Testis (tissue), 3 donors: ENCODE data around the gene PAPOLA. TPM values are rescaled to one million over a fixed set of nuclear protein-coding genes. Genes with fewer than 3 reads are reported as not detected.

Experiments used
- DNase-seq: peaks from one replicate; pipeline ENCODE4 v3.0.0-alpha.2; 2019
- H3K27ac ChIP-seq, 2 donors: fragments of 200-600 bp; sonication (generic); one replicate each; pipeline ENCODE4 v1.5.1; 2019
- H3K27me3 ChIP-seq: fragments of 200-600 bp; sonication (generic); one replicate; pipeline ENCODE4 v1.5.1; 2019
- H3K36me3 ChIP-seq: fragments of 200-600 bp; sonication (generic); one replicate; pipeline ENCODE4 v1.5.1; 2017; ENCODE audit warnings: low read depth; ENCODE audit errors: missing control alignments
- H3K4me1 ChIP-seq: fragments of 200-600 bp; sonication (generic); one replicate; pipeline ENCODE4 v1.5.1; 2019
- H3K4me3 ChIP-seq, 2 donors: fragments of 200-600 bp; sonication (generic); one replicate each; pipeline ENCODE4 v1.5.1; 2017 to 2019
- H3K9me3 ChIP-seq: fragments of 200-600 bp; sonication (generic); one replicate; pipeline ENCODE4 v1.5.1; 2017
- POLR2A ChIP-seq: fragments of 450-650 bp; IDR thresholded peaks from one replicate; pipeline ENCODE4 v1.6.1; 2017; ENCODE audit warnings: antibody characterized with exemption, mild to moderate bottlenecking, moderate library complexity
- WGBS, 2 donors: methylation state at CpG; one replicate each; pipeline ENCODE4 v1.1.5; 2018; 5-methylcytosine and 5-hydroxymethylcytosine counted together
- intact Hi-C: fragments of 100-400 bp; cut with DNase I; formaldehyde crosslinking; loops from one replicate; pipeline ENCODE4 v1.15.1; 2023; ENCODE audit warnings: low total_unique reads
- polyA plus RNA-seq: library from polyadenylated mRNA; stranded (reverse); fragments of 350-450 nt; fragmentation: Illumina TruSeq; extraction: RNeasy Lipid Tissue Mini Kit (QIAGEN cat#74804); gene quantifications from one replicate; pipeline ENCODE4 v1.2.3, GENCODE V29; 2014; ENCODE audit warnings: low read depth, low replicate concordance; ENCODE audit not compliant: insufficient read depth
- total RNA-seq, 2 donors: library from RNA; depleted of rRNA; stranded (reverse); fragments of >200 nt; gene quantifications; one replicate each; pipeline ENCODE4 v1.2.3, GENCODE V29; 2016
- TF ChIP-seq, protein P1 (sequence below), 3 experiments: fragments of 450-650 bp in 2 of 3; fragments of 200-600 bp in 1 of 3; sonication (generic) in 1 of 3; IDR thresholded peaks; one replicate each; pipeline ENCODE4 v1.5.1; 2016 to 2019; ENCODE audit warnings: antibody characterized with exemption in 3 of 3, mild to moderate bottlenecking in 2 of 3, moderate library complexity in 1 of 3

PAPOLA gene
- total and polyA plus RNA-seq, 3 donors from 2014 or later = 166 to 255 (median 194) TPM

DNA sequence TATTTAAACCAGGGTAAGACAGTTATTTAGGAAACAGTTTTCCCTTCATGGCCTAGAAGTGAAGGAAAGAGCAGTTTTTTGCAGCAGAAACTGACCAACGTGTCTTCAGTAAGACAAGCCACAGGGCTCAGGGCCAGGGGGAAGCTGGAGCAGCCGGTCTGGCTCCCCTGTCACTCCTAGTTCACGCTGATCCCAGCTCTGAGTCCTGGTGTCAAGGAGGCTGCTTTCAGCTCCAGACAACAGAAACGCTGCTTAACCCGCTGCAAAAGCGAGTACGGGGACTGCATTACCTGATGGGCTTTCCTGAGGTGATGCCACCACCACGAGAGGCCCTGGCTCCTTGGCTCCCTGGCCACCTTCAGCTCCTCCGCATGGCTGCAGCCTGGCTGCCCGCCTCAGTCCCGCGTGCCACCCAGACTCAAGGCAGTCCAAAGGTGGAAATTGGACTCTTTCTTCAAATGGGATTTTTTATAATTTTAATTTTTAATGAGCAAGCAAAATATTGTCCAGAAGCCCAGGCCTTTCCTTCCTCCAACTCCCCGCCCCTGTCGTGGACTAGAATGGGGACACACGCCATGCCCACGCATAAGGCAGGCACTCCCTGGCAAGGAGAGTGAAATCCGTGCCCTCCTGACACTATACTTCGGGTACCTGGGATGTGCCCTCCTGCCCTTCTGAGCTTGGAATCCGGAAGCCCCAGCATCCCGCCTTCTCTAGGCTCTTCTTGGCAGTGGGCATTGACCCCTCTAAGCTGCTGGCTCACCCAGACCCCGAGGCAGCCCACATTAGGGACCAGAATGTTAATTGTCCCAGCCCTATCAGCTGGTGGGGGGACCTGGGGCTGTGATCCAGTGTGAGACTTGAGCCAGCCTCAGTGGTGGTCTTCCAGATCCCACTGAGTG lies 85.0 kb downstream of the PAPOLA start:
- H3K9me3 ChIP-seq = no peaks in the 10 kb centered on the region
- intact Hi-C loops = no loop called here
- H3K36me3 ChIP-seq = no peaks in the 10 kb centered on the region
- no peak overlapping the region for H3K27ac ChIP-seq
- H3K27me3 ChIP-seq = no peaks in the 10 kb centered on the region
- WGBS, 2 donors = 78 to 83% methylated on average over 20 to 21 of the region's 21 CpGs
- no peak overlapping the region for H3K4me3 ChIP-seq
- no peak for DNase-seq
- no peaks in the 10 kb centered on the region for H3K4me1 ChIP-seq
- TF ChIP-seq, protein P1, sequence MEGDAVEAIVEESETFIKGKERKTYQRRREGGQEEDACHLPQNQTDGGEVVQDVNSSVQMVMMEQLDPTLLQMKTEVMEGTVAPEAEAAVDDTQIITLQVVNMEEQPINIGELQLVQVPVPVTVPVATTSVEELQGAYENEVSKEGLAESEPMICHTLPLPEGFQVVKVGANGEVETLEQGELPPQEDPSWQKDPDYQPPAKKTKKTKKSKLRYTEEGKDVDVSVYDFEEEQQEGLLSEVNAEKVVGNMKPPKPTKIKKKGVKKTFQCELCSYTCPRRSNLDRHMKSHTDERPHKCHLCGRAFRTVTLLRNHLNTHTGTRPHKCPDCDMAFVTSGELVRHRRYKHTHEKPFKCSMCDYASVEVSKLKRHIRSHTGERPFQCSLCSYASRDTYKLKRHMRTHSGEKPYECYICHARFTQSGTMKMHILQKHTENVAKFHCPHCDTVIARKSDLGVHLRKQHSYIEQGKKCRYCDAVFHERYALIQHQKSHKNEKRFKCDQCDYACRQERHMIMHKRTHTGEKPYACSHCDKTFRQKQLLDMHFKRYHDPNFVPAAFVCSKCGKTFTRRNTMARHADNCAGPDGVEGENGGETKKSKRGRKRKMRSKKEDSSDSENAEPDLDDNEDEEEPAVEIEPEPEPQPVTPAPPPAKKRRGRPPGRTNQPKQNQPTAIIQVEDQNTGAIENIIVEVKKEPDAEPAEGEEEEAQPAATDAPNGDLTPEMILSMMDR (IDR thresholded peaks at IDR 0.05) = no peak
- TF ChIP-seq POLR2A = no peak

DNA sequence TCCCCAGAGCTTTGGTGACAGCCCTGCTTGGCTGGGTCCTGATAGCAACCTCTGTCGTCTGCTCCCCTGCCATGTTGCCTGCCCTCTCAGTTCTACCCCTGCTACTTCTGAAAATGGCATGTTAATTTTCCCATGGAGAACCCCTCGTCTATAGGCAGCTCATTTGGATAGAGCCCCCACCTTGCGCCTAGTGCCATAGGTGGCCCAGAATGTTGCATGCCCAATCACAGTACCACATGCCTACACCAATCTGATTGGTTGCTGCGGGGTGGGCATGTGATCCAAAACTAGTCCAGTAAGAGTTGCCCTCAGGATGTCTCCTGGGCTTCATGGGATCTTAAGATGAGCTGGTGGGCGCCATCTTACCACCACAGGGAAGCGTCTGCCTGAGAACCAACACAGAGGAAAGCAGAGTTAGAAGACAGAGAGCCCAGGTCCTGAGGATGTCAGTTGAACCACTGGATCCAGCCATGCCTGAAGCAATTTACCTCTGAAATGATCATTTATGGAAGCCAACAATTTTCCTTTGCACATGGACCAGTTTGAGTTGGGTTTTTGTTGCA lies 85.7 kb downstream of the PAPOLA start:
- Histone ChIP-seq H3K36me3 (no peaks in the 10 kb centered on the region), H3K4me3 (no peak overlapping the region), H3K27ac (no peak overlapping the region), H3K4me1 (peaks cover 3% of the 10 kb centered on the region), H3K27me3 (no peaks in the 10 kb centered on the region), H3K9me3 (no peaks in the 10 kb centered on the region)
- 98 to 99% methylated on average over 6 of the region's 6 CpGs for WGBS, 2 donors
- intact Hi-C loops = no loop called here
- no peak for DNase-seq
- no peak for TF ChIP-seq POLR2A
- TF ChIP-seq, protein P1 (IDR thresholded peaks at IDR 0.05) = no peak

DNA sequence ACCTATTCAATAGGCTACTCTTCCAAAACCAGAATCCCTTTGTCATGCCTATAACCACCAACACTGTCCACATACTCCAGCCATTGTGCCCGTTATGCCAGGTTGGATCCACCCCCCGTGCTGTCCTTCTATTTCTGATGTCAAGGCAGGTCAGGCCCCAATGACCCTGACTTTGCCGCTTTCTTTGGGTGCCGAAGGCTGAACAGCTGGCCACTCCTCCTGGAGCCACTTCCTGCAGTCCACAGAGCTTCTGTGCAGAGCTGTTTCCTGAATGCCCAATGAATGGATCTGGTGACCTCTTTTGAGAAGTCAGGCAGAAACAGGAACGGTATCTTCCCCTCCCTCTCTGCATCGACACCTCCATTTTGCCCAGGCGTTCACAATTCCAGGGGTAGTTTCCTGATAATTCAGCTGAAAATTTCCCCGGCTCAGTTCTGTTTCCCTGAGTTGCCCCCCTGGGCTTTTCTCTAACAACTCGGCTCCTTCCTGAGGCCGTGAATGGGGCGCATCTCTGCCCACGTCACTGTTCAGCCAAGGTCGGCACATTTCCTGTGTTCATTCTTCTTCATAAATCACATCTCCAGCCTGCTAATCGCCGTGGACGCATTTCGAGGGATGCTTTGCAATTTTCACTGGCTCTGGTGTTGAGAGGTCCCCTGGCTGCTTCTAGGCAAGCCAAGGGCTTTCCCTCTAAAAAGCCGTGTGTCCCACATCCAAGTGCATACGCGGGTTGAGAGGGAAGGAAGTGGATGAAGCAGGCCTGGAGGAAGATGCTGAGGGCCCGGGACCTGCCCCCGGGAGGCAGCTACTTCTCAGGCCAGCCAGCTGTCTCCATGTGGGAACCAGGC lies 86.5 kb downstream of the PAPOLA start:
- intact Hi-C loops = no loop called here
- H3K27me3 ChIP-seq = no peaks in the 10 kb centered on the region
- 48 to 57% methylated on average over 22 of the region's 22 CpGs for WGBS, 2 donors
- TF ChIP-seq POLR2A = no peak
- TF ChIP-seq, protein P1 (IDR thresholded peaks at IDR 0.05) = no peak
- no peaks in the 10 kb centered on the region for H3K9me3 ChIP-seq
- H3K4me3 ChIP-seq = no peak overlapping the region
- peaks cover 3% of the 10 kb centered on the region for H3K4me1 ChIP-seq
- no peaks in the 10 kb centered on the region for H3K36me3 ChIP-seq
- DNase-seq = no peak
- no peak overlapping the region for H3K27ac ChIP-seq

DNA sequence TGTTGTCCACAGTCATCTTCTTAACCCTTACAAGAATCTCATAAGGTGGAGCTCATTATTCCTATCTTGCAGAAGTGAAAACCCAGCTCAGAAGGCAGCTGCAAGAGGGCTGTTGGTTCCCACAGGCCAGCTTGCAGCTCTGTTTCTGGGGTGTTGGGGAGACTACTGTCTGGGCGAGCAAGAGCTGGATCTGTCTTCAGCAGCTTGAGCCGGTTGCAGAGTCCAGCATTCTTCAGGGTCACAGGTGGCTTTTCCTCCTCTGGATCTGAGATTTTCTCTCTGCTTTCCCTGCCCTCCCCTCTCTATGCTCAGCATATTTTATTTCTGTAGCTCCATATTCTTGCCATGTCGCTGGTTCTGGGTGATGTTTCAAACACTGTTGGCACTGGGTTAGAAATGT lies 87.4 kb downstream of the PAPOLA start:
- Histone ChIP-seq H3K27ac (no peak overlapping the region), H3K4me3 (no peak overlapping the region), H3K4me1 (peaks cover 3% of the 10 kb centered on the region), H3K36me3 (no peaks in the 10 kb centered on the region), H3K27me3 (no peaks in the 10 kb centered on the region), H3K9me3 (no peaks in the 10 kb centered on the region)
- DNase-seq = peak; percentile 6
- TF ChIP-seq, protein P1 (IDR thresholded peaks at IDR 0.05) = no peak
- TF ChIP-seq POLR2A = no peak
- 67 to 90% methylated on average over 3 of the region's 3 CpGs for WGBS, 2 donors
- intact Hi-C loops = no loop called here
